Thyroid gland (tissue), 4 donors: Measurements from ENCODE around the gene PIWIL1.

Experiments
- CTCF ChIP-seq, 6 experiments: fragments of 200-600 bp in 3 of 6; fragments of 450-650 bp in 3 of 6; sonication (generic) in 3 of 6; IDR thresholded peaks; one replicate each; pipeline ENCODE4 v1.5.1; 2016 to 2019; ENCODE audit warnings: antibody characterized with exemption in 6 of 6, mild to moderate bottlenecking in 2 of 6, inconsistent platforms in 1 of 6, moderate library complexity in 1 of 6
- POLR2A ChIP-seq, 2 donors: fragments of 450-650 bp; IDR thresholded peaks; one replicate each; pipeline ENCODE4 v1.6.1; 2017; ENCODE audit warnings: antibody characterized with exemption in 2 of 2, mild to moderate bottlenecking in 2 of 2, moderate library complexity in 1 of 2

- TF ChIP-seq POLR2A (IDR thresholded peaks at IDR 0.05) (no peak), CTCF (IDR thresholded peaks at IDR 0.05) (no peak)
Measured at GRCh38 chr12:130333341-130333740, 4.3 kb upstream of the PIWIL1 start.
